Measurements from ENCODE around the gene HYPK.

DNA sequence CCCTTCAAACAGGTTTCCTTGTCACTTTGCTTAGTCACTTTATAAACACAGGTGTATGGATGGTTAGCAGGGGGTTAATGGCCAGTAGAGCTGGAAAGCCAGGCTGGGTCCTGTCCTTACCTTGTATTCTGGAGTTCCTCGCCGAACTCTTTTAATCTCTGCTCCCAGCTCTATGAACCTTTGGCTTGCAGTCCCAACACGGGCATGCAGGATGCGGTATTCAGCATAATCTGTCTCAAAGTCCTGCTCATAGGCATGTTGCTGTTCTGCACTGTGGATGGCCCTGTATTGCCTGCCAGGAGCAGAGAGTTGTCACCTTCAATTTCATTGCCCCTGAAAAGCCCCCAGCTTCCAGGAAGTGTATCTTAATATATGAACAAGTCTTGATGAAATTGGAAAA, 26.3 kb upstream of the HYPK start:
- TF ChIP-seq EZH2phosphoT487 (IDR thresholded peaks at IDR 0.05; ENCODE audit: borderline replicate concordance, low read depth, low read length): no peak
- TF ChIP-seq, protein P1, sequence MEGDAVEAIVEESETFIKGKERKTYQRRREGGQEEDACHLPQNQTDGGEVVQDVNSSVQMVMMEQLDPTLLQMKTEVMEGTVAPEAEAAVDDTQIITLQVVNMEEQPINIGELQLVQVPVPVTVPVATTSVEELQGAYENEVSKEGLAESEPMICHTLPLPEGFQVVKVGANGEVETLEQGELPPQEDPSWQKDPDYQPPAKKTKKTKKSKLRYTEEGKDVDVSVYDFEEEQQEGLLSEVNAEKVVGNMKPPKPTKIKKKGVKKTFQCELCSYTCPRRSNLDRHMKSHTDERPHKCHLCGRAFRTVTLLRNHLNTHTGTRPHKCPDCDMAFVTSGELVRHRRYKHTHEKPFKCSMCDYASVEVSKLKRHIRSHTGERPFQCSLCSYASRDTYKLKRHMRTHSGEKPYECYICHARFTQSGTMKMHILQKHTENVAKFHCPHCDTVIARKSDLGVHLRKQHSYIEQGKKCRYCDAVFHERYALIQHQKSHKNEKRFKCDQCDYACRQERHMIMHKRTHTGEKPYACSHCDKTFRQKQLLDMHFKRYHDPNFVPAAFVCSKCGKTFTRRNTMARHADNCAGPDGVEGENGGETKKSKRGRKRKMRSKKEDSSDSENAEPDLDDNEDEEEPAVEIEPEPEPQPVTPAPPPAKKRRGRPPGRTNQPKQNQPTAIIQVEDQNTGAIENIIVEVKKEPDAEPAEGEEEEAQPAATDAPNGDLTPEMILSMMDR (conservative IDR thresholded peaks at IDR 0.05; ENCODE audit: low read length): no peak

All from OCI-LY7 (cell line).